ENCODE measurements around the gene OR2AT4.

The OR2AT4 gene

DNA sequence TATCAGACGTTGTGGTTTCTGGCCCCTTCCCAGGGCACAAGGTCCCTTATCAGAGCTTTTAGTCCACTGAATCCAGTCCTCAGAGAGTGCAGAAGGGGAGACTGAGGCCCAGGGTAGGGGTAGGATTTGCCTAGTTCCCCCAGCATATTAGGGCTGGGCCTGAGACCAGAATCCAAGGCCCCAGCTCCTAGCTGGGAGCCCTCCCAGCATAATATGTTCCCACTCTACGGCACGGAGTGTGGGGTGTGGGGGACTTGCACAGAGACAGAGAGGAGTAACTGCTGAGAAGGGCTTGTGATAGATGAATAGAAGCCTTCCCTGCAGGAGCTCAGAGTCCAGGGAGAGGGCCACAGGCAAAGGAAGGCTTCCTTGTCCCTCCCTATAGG is 64.1 kb downstream of the OR2AT4 start:
- no peak overlapping the region for H3K27ac ChIP-seq

DNA sequence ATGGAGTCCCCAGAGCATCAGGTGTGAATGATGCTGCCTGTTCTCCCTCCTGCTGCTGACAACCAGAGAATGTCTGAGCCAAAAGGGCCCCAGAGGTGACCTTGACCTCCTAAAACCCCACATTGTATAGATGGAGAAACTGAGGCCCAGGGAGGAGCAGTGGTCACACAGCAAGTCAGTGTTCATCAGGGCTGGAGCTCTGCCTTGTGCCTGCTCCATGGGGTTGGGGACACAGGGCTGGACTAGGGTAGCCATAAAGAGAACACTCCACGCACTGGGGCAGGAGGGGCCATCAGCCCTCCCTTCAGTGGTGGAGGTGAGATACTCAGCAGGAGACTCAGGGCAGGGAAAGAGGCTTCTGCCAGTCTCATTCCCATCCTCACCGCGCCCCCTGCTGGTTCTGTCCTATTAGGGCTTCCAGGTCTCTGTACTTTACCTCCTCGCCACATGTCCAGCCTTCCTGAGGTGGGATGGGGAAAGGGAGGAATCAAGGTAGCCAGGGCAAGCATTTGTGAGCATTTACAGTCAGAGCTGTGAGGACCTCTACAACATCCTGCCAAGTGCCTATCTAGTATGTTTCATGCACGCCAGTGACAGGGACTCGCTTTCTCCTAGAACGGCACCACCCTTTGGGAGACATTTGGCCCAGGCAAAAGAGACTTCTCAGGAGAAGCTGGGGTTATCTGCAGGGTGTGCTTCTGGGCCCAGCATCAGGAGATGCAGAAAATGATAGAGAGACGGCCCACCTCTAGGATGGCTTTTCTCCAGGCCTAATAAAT is 64.7 kb downstream of the OR2AT4 start:
- TF ChIP-seq, protein P1, sequence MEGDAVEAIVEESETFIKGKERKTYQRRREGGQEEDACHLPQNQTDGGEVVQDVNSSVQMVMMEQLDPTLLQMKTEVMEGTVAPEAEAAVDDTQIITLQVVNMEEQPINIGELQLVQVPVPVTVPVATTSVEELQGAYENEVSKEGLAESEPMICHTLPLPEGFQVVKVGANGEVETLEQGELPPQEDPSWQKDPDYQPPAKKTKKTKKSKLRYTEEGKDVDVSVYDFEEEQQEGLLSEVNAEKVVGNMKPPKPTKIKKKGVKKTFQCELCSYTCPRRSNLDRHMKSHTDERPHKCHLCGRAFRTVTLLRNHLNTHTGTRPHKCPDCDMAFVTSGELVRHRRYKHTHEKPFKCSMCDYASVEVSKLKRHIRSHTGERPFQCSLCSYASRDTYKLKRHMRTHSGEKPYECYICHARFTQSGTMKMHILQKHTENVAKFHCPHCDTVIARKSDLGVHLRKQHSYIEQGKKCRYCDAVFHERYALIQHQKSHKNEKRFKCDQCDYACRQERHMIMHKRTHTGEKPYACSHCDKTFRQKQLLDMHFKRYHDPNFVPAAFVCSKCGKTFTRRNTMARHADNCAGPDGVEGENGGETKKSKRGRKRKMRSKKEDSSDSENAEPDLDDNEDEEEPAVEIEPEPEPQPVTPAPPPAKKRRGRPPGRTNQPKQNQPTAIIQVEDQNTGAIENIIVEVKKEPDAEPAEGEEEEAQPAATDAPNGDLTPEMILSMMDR (conservative IDR thresholded peaks at IDR 0.05) = peak; percentile 95
- H3K27ac ChIP-seq = no peak overlapping the region

More for the DNA sequence above, 64.1 kb downstream of the OR2AT4 start:
- TF ChIP-seq, protein P1 (conservative IDR thresholded peaks at IDR 0.05) = no peak
